GM12801 (cell line): Measurements from ENCODE around the gene TSKS.

Experiments used
- CTCF ChIP-seq: IDR thresholded peaks from one replicate; pipeline ENCODE4 v1.5.1; 2011; ENCODE audit warnings: control low read depth; ENCODE audit not compliant: insufficient read length; ENCODE audit errors: extremely low read depth

TSKS gene

DNA sequence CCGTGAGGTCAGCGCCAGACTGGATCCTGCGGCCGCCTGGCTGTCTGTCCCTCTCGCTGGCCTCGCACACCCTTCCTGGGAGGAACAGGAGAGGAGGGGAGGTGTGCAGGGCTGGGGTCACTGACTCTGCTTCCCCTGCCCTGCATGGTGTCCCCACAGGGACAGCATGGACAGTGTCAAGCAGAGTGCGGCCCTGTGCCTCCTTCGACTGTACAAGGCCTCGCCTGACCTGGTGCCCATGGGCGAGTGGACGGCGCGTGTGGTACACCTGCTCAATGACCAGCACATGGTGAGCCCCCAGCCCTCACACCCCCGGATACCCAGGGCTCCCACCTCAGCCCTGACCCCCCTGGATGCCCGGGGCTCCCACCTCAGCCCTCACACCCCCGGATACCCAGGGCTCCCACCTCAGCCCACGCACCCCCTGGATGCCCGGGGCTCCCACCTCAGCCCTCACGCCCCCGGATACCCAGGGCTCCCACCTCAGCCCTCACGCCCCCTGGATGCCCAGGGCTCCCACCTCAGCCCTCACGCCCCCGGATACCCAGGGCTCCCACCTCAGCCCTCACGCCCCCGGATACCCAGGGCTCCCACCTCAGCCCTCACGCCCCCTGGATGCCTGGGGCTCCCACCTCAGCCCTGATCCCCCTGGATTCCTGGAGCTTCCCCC is 28.8 kb upstream of the TSKS start:
- no peak for TF ChIP-seq CTCF

DNA sequence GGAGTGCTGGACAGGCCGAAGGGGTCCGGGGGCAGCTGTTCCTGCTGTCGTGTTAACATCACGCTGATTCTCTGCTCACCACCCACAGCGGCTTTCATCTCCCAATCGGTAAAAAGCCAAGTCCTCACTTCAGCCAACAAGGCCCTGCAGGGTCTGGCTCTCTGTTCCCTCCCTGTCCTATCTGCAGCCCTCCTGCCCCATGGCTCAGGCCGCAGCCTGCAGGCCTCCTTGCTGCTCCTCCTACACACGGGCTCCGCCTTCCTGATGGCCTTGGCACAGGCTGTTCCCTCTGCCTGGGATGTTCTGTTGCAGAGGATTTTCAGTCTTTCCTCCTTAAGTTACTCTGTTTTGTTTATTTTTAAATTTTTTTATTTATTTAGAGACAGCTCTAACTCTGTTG is 27.8 kb upstream of the TSKS start:
- TF ChIP-seq CTCF, result no peak

- no peak for TF ChIP-seq CTCF
These were observed 25.8 kb upstream of the TSKS start for GRCh38 chr19:49788857-49789256.

- TF ChIP-seq CTCF, result no peak
These were observed 24.6 kb upstream of the TSKS start for GRCh38 chr19:49787746-49788145.

DNA sequence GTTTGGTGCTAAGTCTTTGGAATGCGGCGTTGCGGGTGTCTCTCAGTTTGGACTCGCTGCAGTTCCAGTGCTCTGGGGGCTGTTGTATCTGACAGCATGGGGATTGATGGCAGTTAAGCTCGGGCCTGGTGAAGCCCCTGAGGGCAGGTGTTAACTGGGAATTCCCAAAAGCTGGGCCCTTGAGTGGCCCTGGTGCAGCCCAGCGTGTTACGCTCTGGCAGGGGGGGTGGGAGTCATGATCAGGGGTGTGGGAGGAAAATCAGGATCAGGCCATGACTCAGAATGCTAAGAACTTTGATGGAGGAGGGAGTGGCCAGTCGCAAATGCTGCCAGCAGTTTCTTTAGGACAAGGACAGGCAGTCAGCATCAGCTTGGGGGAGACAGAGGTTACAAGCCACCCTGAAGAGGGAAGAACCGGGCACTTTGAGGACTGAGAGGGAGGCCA is 23.3 kb upstream of the TSKS start:
- TF ChIP-seq CTCF, result no peak

DNA sequence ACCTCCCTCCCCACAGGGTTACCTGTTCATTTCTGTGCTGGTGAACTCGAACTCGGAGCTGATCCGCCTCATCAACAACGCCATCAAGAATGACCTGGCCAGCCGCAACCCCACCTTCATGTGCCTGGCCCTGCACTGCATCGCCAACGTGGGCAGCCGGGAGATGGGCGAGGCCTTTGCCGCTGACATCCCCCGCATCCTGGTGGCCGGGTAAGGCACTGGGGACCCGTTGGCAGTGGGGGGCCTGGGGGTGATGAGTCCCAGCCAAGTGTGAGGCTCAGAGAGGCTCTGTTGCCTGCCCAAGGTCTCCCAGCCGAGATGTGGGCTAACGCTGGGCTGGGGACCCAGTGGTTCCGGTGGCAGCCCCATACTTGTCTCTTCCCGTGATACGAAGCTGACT is 19.4 kb upstream of the TSKS start:
- no peak for TF ChIP-seq CTCF

GRCh38 chr19:49781394-49781793 is 18.3 kb upstream of the TSKS start:
- no peak for TF ChIP-seq CTCF
